H9 (cell line): ENCODE measurements around the gene SLC4A3. TPM values are rescaled to one million over a fixed set of nuclear protein-coding genes. Genes with fewer than 3 reads are reported as not detected.

Source experiments
- DNase-seq: peaks from one replicate; pipeline ENCODE4 v3.0.0-alpha.2; 2017
- H2AFZ ChIP-seq: one replicate; pipeline ENCODE4 v1.6.1; 2013; ENCODE audit warnings: mild to moderate bottlenecking, low read length, control low read depth, moderate library complexity
- H2AK5ac ChIP-seq: 2 replicates; pipeline ENCODE4 v1.6.1; 2013; ENCODE audit warnings: low read length, control low read depth, mixed read lengths; ENCODE audit not compliant: insufficient read length
- H2BK120ac ChIP-seq: one replicate; pipeline ENCODE4 v1.6.1; 2013; ENCODE audit warnings: low read depth, mild to moderate bottlenecking, low read length, control low read depth, inconsistent platforms; ENCODE audit not compliant: poor library complexity, severe bottlenecking
- H2BK12ac ChIP-seq: 2 replicates; pipeline ENCODE4 v1.6.1; 2013; ENCODE audit warnings: low read length, control low read depth, mixed read lengths, low read depth; ENCODE audit not compliant: insufficient read length
- H2BK15ac ChIP-seq: 2 replicates; pipeline ENCODE4 v1.6.1; 2013; ENCODE audit warnings: low read depth, low read length, control low read depth
- H2BK20ac ChIP-seq: one replicate; pipeline ENCODE4 v1.6.1; 2013; ENCODE audit warnings: low read depth, mild to moderate bottlenecking, low read length, control low read depth, inconsistent platforms; ENCODE audit not compliant: poor library complexity, severe bottlenecking
- H2BK5ac ChIP-seq: 2 replicates; pipeline ENCODE4 v1.6.1; 2013; ENCODE audit warnings: low read length, control low read depth, mixed read lengths; ENCODE audit not compliant: insufficient read length
- H3K14ac ChIP-seq: 2 replicates; pipeline ENCODE4 v1.6.1; 2013; ENCODE audit warnings: low read length, control low read depth; ENCODE audit not compliant: insufficient read depth
- H3K18ac ChIP-seq: 2 replicates; pipeline ENCODE4 v1.6.1; 2013; ENCODE audit warnings: low read depth, mild to moderate bottlenecking, mixed read lengths, low read length, control low read depth; ENCODE audit not compliant: insufficient read length
- H3K23ac ChIP-seq: 2 replicates; pipeline ENCODE4 v1.6.1; 2013; ENCODE audit warnings: low read length, control low read depth, mixed read lengths, low read depth; ENCODE audit not compliant: insufficient read length
- H3K23me2 ChIP-seq: 2 replicates; pipeline ENCODE4 v1.6.1; 2013; ENCODE audit warnings: low read depth, mild to moderate bottlenecking, mixed read lengths, low read length, control low read depth; ENCODE audit not compliant: insufficient read length, poor library complexity, severe bottlenecking
- H3K27ac ChIP-seq: 2 replicates; pipeline ENCODE4 v1.5.1; 2013; ENCODE audit warnings: low read length, control low read depth, mixed read lengths, low read depth; ENCODE audit not compliant: insufficient read length
- H3K27me3 ChIP-seq: 2 replicates; pipeline ENCODE4 v1.6.1; 2013; ENCODE audit warnings: low read length, control low read depth, inconsistent platforms; ENCODE audit not compliant: insufficient read depth
- H3K4ac ChIP-seq: 2 replicates; pipeline ENCODE4 v1.6.1; 2013; ENCODE audit warnings: low read depth, mild to moderate bottlenecking, control low read depth, inconsistent platforms, low read length, moderate library complexity
- H3K4me1 ChIP-seq: 2 replicates; pipeline ENCODE4 v1.6.1; 2013; ENCODE audit warnings: low read length, control low read depth, inconsistent platforms; ENCODE audit not compliant: insufficient read depth
- H3K4me2 ChIP-seq: 2 replicates; pipeline ENCODE4 v1.6.1; 2013; ENCODE audit warnings: low read length, control low read depth, mixed read lengths; ENCODE audit not compliant: insufficient read length, insufficient read depth
- H3K56ac ChIP-seq: 2 replicates; pipeline ENCODE4 v1.6.1; 2013; ENCODE audit warnings: low read depth, mild to moderate bottlenecking, mixed read lengths, low read length, control low read depth; ENCODE audit not compliant: insufficient read length
- H3K79me1 ChIP-seq: 2 replicates; pipeline ENCODE4 v1.6.1; 2013; ENCODE audit warnings: low read depth, mild to moderate bottlenecking, moderate library complexity, low read length, control low read depth, inconsistent platforms; ENCODE audit not compliant: insufficient read depth, poor library complexity, severe bottlenecking
- H3K79me2 ChIP-seq: 2 replicates; pipeline ENCODE4 v1.6.1; 2013; ENCODE audit warnings: low read length, control low read depth, inconsistent platforms; ENCODE audit not compliant: insufficient read depth
- H3K9ac ChIP-seq: 2 replicates; pipeline ENCODE4 v1.6.1; 2013; ENCODE audit warnings: low read length, control low read depth, mixed read lengths; ENCODE audit not compliant: insufficient read length; ENCODE audit errors: extremely low read depth
- H3K9me3 ChIP-seq: one replicate; pipeline ENCODE4 v1.6.1; 2013; ENCODE audit warnings: low read depth, low read length, inconsistent platforms; ENCODE audit not compliant: control insufficient read depth
- H3T11ph ChIP-seq: one replicate; pipeline ENCODE4 v1.6.1; 2013; ENCODE audit warnings: mild to moderate bottlenecking, low read length, control low read depth, inconsistent platforms
- H4K20me1 ChIP-seq: one replicate; pipeline ENCODE4 v1.6.1; 2013; ENCODE audit not compliant: control insufficient read depth, insufficient read length, insufficient read depth
- H4K5ac ChIP-seq: 2 replicates; pipeline ENCODE4 v1.6.1; 2013; ENCODE audit warnings: low read depth, mild to moderate bottlenecking, mixed read lengths, low read length, control low read depth; ENCODE audit not compliant: insufficient read length
- H4K8ac ChIP-seq: replicated peaks from 2 replicates; pipeline ENCODE4 v1.6.1; 2013; ENCODE audit warnings: low read length, control low read depth, mixed read lengths, low read depth; ENCODE audit not compliant: insufficient read length
- H4K91ac ChIP-seq: 2 replicates; pipeline ENCODE4 v1.6.1; 2013; ENCODE audit warnings: low read depth, mild to moderate bottlenecking, moderate library complexity, mixed read lengths, low read length, control low read depth; ENCODE audit not compliant: insufficient read length
- H3K27ac Mint-ChIP-seq, 3 experiments: 2 replicates in 2 of 3; 3 replicates in 1 of 3; pipeline ENCODE4 v1.8.0; 2020 to 2021; ENCODE audit warnings: mixed read lengths in 3 of 3, mild to moderate bottlenecking in 1 of 3, moderate library complexity in 1 of 3
- H3K27me3 Mint-ChIP-seq: 2 replicates; pipeline ENCODE4 v1.8.0; 2021; ENCODE audit warnings: low read depth, mild to moderate bottlenecking, moderate library complexity, mixed read lengths
- H3K36me3 Mint-ChIP-seq, 3 experiments: 2 replicates in 2 of 3; 3 replicates in 1 of 3; pipeline ENCODE4 v1.8.0; 2020 to 2021; ENCODE audit warnings: low read depth in 3 of 3, mixed read lengths in 3 of 3; ENCODE audit not compliant: insufficient read depth in 1 of 3
- H3K4me1 Mint-ChIP-seq, 2 experiments: 2 replicates each; pipeline ENCODE4 v1.8.0; 2020; ENCODE audit warnings: mixed read lengths in 2 of 2
- H3K4me3 Mint-ChIP-seq, 2 experiments: 2 replicates in 1 of 2; 3 replicates in 1 of 2; pipeline ENCODE4 v1.8.0; 2020 to 2021; ENCODE audit warnings: mild to moderate bottlenecking in 2 of 2, mixed read lengths in 2 of 2, moderate library complexity in 1 of 2
- H3K9me3 Mint-ChIP-seq, 2 experiments: 2 replicates in 1 of 2; 3 replicates in 1 of 2; pipeline ENCODE4 v1.8.0; 2020; ENCODE audit warnings: mild to moderate bottlenecking in 2 of 2, mixed read lengths in 2 of 2, moderate library complexity in 1 of 2
- CTCF ChIP-seq: fragments of 200-600 bp; sonication (generic); conservative IDR thresholded peaks from 3 replicates; pipeline ENCODE4 v1.8.0; 2021; ENCODE audit warnings: antibody characterized with exemption, mild to moderate bottlenecking
- WGBS: extraction: QIAGEN DNeasy Blood & Tissue Kit; methylation state at CpG from one replicate; pipeline ENCODE4 v1.1.7; 2013; ENCODE audit warnings: missing lambda C conversion rate, low lambda C conversion rate, mixed read lengths; ENCODE audit not compliant: insufficient read length; ENCODE audit errors: extremely low coverage; 5-methylcytosine and 5-hydroxymethylcytosine counted together
- total RNA-seq: library from RNA; stranded (reverse); gene quantifications from 2 replicates; pipeline ENCODE4 v1.2.1, GENCODE V29; 2021

The SLC4A3 gene
- total RNA-seq, 1 experiment from 2014 or later = 11.1 TPM

- DNase-seq = no peak
- Mint-ChIP-seq H3K4me1 (peaks cover 2 to 3% of the 10 kb centered on the region in 2 experiments; a peak in 2 of 4 replicates), H3K27ac (peak overlapping the region in 2 of 3 experiments; percentile 28 to 87; a peak in 5 of 7 replicates), H3K36me3 (peaks cover 8 to 38% (median 20%) of the 10 kb centered on the region in 3 experiments; a peak in 6 of 7 replicates), H3K4me3 (no peak overlapping the region), H3K9me3 (no peaks in the 10 kb centered on the region), H3K27me3 (no peaks in the 10 kb centered on the region)
- Histone ChIP-seq H3K14ac (no peak overlapping the region), H2BK5ac (no peak overlapping the region), H3K9me3 (no peaks in the 10 kb centered on the region), H3K4me2 (no peak overlapping the region), H3K56ac (no peak overlapping the region), H3K79me2 (no peaks in the 10 kb centered on the region), H3K27me3 (no peaks in the 10 kb centered on the region), H3K4me1 (no peaks in the 10 kb centered on the region), H4K91ac (no peak overlapping the region), H2BK120ac (no peak overlapping the region), H3K23me2 (no peaks in the 10 kb centered on the region), H3T11ph (no peak overlapping the region), H2BK15ac (no peak overlapping the region), H4K8ac (no peak overlapping the region), H3K9ac (no peak overlapping the region), H3K79me1 (no peaks in the 10 kb centered on the region), H4K20me1 (no peaks in the 10 kb centered on the region), H3K18ac (no peak overlapping the region), H2BK20ac (no peak overlapping the region), H2AFZ (no peak overlapping the region), H3K4ac (no peak overlapping the region), H3K23ac (no peak overlapping the region), H2AK5ac (no peak overlapping the region), H2BK12ac (no peak overlapping the region), H3K27ac (no peak overlapping the region), H4K5ac (no peak overlapping the region)
- no peak for TF ChIP-seq CTCF
- no CpG with 5 or more reads among the region's 12 CpGs for WGBS
Measured at GRCh38 chr2:219611866-219612576, 15.4 kb upstream of the SLC4A3 start.
